OCI-LY3 (cell line): ENCODE results near the gene DRD4.

Experiments used
- EZH2phosphoT487 ChIP-seq: fragments of 200-600 bp; shearing (Covaris generic); IDR thresholded peaks from 2 replicates; pipeline ENCODE4 v1.6.1; 2018; ENCODE audit warnings: antibody characterized with exemption, mixed run types, low read depth
- TF ChIP-seq, protein P1 (sequence below): fragments of 200-600, 300-600 bp; sonication (generic); IDR thresholded peaks from 2 replicates; pipeline ENCODE4 v1.5.1; 2014; ENCODE audit warnings: antibody characterized with exemption, low read length, low read depth

DNA sequence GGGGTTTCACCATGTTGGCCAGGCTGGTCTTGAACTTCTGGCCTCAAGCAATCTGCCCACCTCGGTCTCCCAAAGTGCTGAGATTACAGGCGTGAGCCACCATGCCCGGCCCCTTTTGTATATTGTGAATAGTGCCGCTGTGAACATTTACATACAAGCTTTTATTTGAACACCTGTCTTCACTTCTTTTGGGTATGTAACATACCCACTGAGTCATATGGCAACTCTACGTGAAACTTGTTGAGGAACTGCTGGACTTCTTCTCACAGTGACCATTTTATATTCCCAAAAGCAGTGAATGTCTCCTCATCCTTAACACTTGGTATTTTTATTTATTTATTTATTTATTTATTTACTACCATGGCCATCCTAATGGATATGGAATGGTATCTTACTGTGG lies 6.2 kb upstream of the DRD4 start:
- TF ChIP-seq, protein P1, sequence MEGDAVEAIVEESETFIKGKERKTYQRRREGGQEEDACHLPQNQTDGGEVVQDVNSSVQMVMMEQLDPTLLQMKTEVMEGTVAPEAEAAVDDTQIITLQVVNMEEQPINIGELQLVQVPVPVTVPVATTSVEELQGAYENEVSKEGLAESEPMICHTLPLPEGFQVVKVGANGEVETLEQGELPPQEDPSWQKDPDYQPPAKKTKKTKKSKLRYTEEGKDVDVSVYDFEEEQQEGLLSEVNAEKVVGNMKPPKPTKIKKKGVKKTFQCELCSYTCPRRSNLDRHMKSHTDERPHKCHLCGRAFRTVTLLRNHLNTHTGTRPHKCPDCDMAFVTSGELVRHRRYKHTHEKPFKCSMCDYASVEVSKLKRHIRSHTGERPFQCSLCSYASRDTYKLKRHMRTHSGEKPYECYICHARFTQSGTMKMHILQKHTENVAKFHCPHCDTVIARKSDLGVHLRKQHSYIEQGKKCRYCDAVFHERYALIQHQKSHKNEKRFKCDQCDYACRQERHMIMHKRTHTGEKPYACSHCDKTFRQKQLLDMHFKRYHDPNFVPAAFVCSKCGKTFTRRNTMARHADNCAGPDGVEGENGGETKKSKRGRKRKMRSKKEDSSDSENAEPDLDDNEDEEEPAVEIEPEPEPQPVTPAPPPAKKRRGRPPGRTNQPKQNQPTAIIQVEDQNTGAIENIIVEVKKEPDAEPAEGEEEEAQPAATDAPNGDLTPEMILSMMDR = no peak
- no peak for TF ChIP-seq EZH2phosphoT487
